DOHH2 (cell line): ENCODE data around the gene TLL2.
A peak's percentile ranks its signal among the peaks of the same experiment; 100 is the strongest.

ENCODE experiments used
- H3F3A ChIP-seq: fragments of 200-600 bp; sonication (generic), shearing (Covaris generic); 2 replicates; pipeline ENCODE4 v1.6.0; 2016; ENCODE audit warnings: antibody characterized with exemption, mild to moderate bottlenecking; ENCODE audit not compliant: control insufficient read depth, insufficient read depth
- H3K27ac ChIP-seq: fragments of 200-600 bp; sonication (generic); 2 replicates; pipeline ENCODE4 v1.5.1; 2014; ENCODE audit warnings: low read depth, mild to moderate bottlenecking, low read length, moderate library complexity
- H3K27me3 ChIP-seq: fragments of 200-600 bp; sonication (generic); 2 replicates; pipeline ENCODE4 v1.6.1; 2014; ENCODE audit warnings: mild to moderate bottlenecking, low read length, mixed read lengths; ENCODE audit not compliant: control insufficient read depth
- H3K36me3 ChIP-seq: fragments of 200-600 bp; sonication (generic); 2 replicates; pipeline ENCODE4 v1.6.1; 2014; ENCODE audit warnings: mild to moderate bottlenecking, low read length, moderate library complexity, mixed read lengths; ENCODE audit not compliant: control insufficient read depth
- H3K4me1 ChIP-seq: fragments of 200-600 bp; sonication (generic); 2 replicates; pipeline ENCODE4 v1.6.1; 2014; ENCODE audit warnings: mild to moderate bottlenecking, low read length, mixed read lengths; ENCODE audit not compliant: control insufficient read depth
- H3K4me2 ChIP-seq: fragments of 200-600 bp; sonication (generic); 2 replicates; pipeline ENCODE4 v1.6.0; 2014; ENCODE audit warnings: mild to moderate bottlenecking, low read length, moderate library complexity
- H3K4me3 ChIP-seq: fragments of 200-600 bp; sonication (generic); 2 replicates; pipeline ENCODE4 v1.5.1; 2014; ENCODE audit warnings: mild to moderate bottlenecking, low read length, mixed read lengths
- H3K79me2 ChIP-seq: fragments of 200-600 bp; sonication (generic); 2 replicates; pipeline ENCODE4 v1.6.1; 2014; ENCODE audit warnings: mild to moderate bottlenecking, low read length, mixed read lengths; ENCODE audit not compliant: control insufficient read depth
- H3K9me2 ChIP-seq: fragments of 200-600 bp; sonication (generic); replicated peaks from 2 replicates; pipeline ENCODE4 v1.6.1; 2014; ENCODE audit warnings: mild to moderate bottlenecking, low read length, mixed read lengths; ENCODE audit not compliant: control insufficient read depth
- H3K9me3 ChIP-seq: fragments of 200-600 bp; sonication (generic); 2 replicates; pipeline ENCODE4 v1.6.1; 2014; ENCODE audit warnings: antibody characterized with exemption, low read length, mixed read lengths; ENCODE audit not compliant: control insufficient read depth, insufficient read depth
- H4K20me1 ChIP-seq: fragments of 200-600 bp; sonication (generic); 2 replicates; pipeline ENCODE4 v1.6.0; 2014; ENCODE audit warnings: low read depth, mild to moderate bottlenecking, antibody characterized with exemption, low read length, moderate library complexity; ENCODE audit not compliant: control insufficient read depth, insufficient read depth
- CTCF ChIP-seq: fragments of 200-600 bp; sonication (generic); IDR thresholded peaks from one replicate; pipeline ENCODE4 v1.5.1; 2014; ENCODE audit warnings: antibody characterized with exemption, mild to moderate bottlenecking, low read depth, low read length; ENCODE audit not compliant: poor library complexity, severe bottlenecking
- EZH2phosphoT487 ChIP-seq: fragments of 200-600 bp; sonication (generic); IDR thresholded peaks from 2 replicates; pipeline ENCODE4 v1.6.1; 2017; ENCODE audit warnings: borderline replicate concordance, mild to moderate bottlenecking, antibody characterized with exemption, low read length, moderate library complexity, mixed read lengths

TLL2 gene

GRCh38 chr10:96413151-96413787 is 100.5 kb downstream of the TLL2 start:
- Histone ChIP-seq H3K9me3 (no peaks in the 10 kb centered on the region), H3K79me2 (no peaks in the 10 kb centered on the region), H3F3A (no peaks in the 10 kb centered on the region), H3K36me3 (no peaks in the 10 kb centered on the region), H3K4me3 (no peak overlapping the region), H4K20me1 (no peaks in the 10 kb centered on the region), H3K27ac (no peak overlapping the region), H3K27me3 (peaks cover 45% of the 10 kb centered on the region), H3K4me2 (no peak overlapping the region), H3K4me1 (no peaks in the 10 kb centered on the region), H3K9me2 (no peaks in the 10 kb centered on the region)
- TF ChIP-seq CTCF = peak; percentile 44
- TF ChIP-seq EZH2phosphoT487 = no peak

DNA sequence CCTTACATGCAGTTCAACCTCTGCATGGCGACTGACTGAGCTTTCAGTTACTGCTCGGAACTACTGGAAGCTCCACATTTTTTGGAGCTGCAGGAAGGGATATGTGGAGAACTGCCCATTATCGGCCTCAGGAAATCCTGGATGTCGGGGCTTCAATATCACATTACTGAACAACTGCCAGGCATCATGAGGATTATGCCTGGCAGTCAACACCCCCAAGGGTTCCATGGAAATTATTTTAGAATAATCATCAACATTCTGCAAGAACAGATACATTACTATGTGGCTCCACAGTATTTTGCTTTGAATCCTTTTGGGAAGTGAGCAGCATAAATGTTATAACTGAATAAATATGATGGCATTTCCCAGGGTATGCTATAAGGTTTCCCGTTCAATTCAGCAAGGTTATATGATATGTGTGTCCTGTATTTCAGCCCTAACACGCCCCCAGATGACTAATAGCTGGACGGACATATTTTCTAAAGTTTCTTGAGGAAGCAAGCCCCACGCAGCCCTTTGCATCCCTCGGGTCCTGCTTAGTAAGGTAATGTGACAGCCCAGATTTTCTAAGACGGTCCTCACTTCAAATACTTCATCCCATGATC is 101.9 kb downstream of the TLL2 start:
- Histone ChIP-seq H3K4me1 (no peaks in the 10 kb centered on the region), H3K4me3 (no peak overlapping the region), H3F3A (no peaks in the 10 kb centered on the region), H3K79me2 (no peaks in the 10 kb centered on the region), H4K20me1 (no peaks in the 10 kb centered on the region), H3K36me3 (no peaks in the 10 kb centered on the region), H3K27me3 (peaks cover 45% of the 10 kb centered on the region), H3K9me3 (no peaks in the 10 kb centered on the region), H3K27ac (no peak overlapping the region), H3K4me2 (no peak overlapping the region), H3K9me2 (no peaks in the 10 kb centered on the region)
- no peak for TF ChIP-seq CTCF

DNA sequence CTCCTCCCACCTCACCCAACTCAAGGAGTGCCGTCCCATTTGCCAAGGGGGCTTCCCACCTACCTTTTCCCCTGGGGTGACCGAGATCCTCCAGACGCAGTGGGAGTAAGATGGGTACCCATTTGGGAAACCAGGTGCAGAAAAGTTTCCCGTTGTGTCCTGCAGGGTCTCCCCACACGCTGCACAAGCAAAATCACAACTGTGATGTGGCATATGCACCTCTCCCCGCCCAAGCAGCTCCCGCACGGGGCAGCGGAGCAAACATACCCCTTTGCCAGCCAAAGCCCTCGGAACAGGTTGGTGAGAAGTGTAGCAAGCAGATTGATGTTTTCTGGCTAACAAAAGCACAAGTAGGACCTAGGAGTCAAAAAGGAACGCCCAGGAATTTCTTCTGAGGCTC is 103.4 kb downstream of the TLL2 start:
- Histone ChIP-seq H3K9me2 (no peaks in the 10 kb centered on the region), H3K9me3 (no peaks in the 10 kb centered on the region)
- TF ChIP-seq CTCF = no peak
- no peak for TF ChIP-seq EZH2phosphoT487

More for the DNA sequence above, 103.4 kb downstream of the TLL2 start:
- Histone ChIP-seq H4K20me1 (no peaks in the 10 kb centered on the region), H3K4me2 (no peak overlapping the region), H3F3A (no peaks in the 10 kb centered on the region), H3K4me3 (no peak overlapping the region), H3K4me1 (no peaks in the 10 kb centered on the region), H3K27me3 (peaks cover 47% of the 10 kb centered on the region), H3K79me2 (no peaks in the 10 kb centered on the region), H3K36me3 (no peaks in the 10 kb centered on the region), H3K27ac (no peak overlapping the region)
